IMR-90 (cell line): Measurements from ENCODE around the gene TTLL11. TPM values are rescaled to one million over a fixed set of nuclear protein-coding genes. Genes with fewer than 3 reads are reported as not detected.

Experiments
- ATAC-seq: fragments of 200-7000 bp; cut with Tn5 transposase; 2 replicates; pipeline ENCODE4 v1.9.1; 2020; ENCODE audit warnings: low read depth, mild to moderate bottlenecking, moderate library complexity
- BruUV-seq: library from RNA; stranded (reverse); fragments of 400-500 nt; replicated peaks from 2 replicates; lab custom pipeline; 2021; lab: Mats Ljungman, UMichigan
- CTCF ChIA-PET: fragments of 300-600 bp; formaldehyde crosslinking; extraction: SDS; loops from one replicate; lab custom pipeline; 2021; ENCODE audit warnings: antibody characterized with exemption; lab: Yijun Ruan, JAX
- POLR2A ChIA-PET: fragments of 300-600 bp; sonication (Branson Sonifier 250); formaldehyde crosslinking; loops from one replicate; lab custom pipeline; 2022; ENCODE audit warnings: antibody characterized with exemption; ENCODE audit not compliant: unreplicated experiment; lab: Charles Lee
- DNase-seq: peaks from one replicate; pipeline ENCODE4 v3.0.0; 2013
- H2AFZ ChIP-seq: replicated peaks from 2 replicates; pipeline ENCODE3; 2013; ENCODE audit warnings: low read length, mild to moderate bottlenecking; ENCODE audit not compliant: poor library complexity
- H2AK5ac ChIP-seq: 2 replicates; pipeline ENCODE4 v1.6.1; 2013; ENCODE audit warnings: low read depth, low read length, inconsistent platforms
- H2AK9ac ChIP-seq: replicated peaks from 2 replicates; pipeline ENCODE3; 2013; ENCODE audit warnings: mild to moderate bottlenecking, low read depth, low read length, moderate library complexity; ENCODE audit not compliant: poor library complexity
- H2BK120ac ChIP-seq: 2 replicates; pipeline ENCODE4 v1.6.1; 2013; ENCODE audit warnings: low read depth, low read length, inconsistent platforms
- H2BK15ac ChIP-seq: 3 replicates; pipeline ENCODE4 v1.6.1; 2013; ENCODE audit warnings: low read depth, low read length, inconsistent platforms
- H2BK20ac ChIP-seq: 2 replicates; pipeline ENCODE4 v1.6.1; 2013; ENCODE audit warnings: low read depth, mild to moderate bottlenecking, inconsistent platforms, low read length, moderate library complexity
- H2BK5ac ChIP-seq: 2 replicates; pipeline ENCODE4 v1.6.1; 2013; ENCODE audit warnings: mild to moderate bottlenecking, low read depth, low read length, inconsistent platforms; ENCODE audit not compliant: poor library complexity, severe bottlenecking
- H3K14ac ChIP-seq: replicated peaks from 2 replicates; pipeline ENCODE4 v1.6.1; 2013; ENCODE audit warnings: low read depth, low read length, inconsistent platforms
- H3K18ac ChIP-seq: 2 replicates; pipeline ENCODE4 v1.6.1; 2013; ENCODE audit warnings: low read depth, low read length, control low read depth
- H3K23ac ChIP-seq: 2 replicates; pipeline ENCODE4 v1.6.1; 2013; ENCODE audit warnings: low read depth, low read length, inconsistent platforms
- H3K27ac ChIP-seq: 2 replicates; pipeline ENCODE4 v1.5.1; 2013; ENCODE audit warnings: mild to moderate bottlenecking, control low read depth, low read length; ENCODE audit not compliant: insufficient read depth
- H3K27me3 ChIP-seq: 2 replicates; pipeline ENCODE4 v1.6.1; 2013; ENCODE audit warnings: low read length; ENCODE audit not compliant: control insufficient read depth, insufficient read depth
- H3K36me3 ChIP-seq: 2 replicates; pipeline ENCODE4 v1.6.1; 2013; ENCODE audit warnings: low read length, mixed read lengths; ENCODE audit not compliant: control insufficient read depth, insufficient read depth
- H3K4ac ChIP-seq: 2 replicates; pipeline ENCODE4 v1.6.1; 2013; ENCODE audit warnings: low read depth, low read length, inconsistent platforms
- H3K4me1 ChIP-seq: 2 replicates; pipeline ENCODE4 v1.6.1; 2013; ENCODE audit warnings: low read length, mixed read lengths; ENCODE audit not compliant: control insufficient read depth, insufficient read depth
- H3K4me2 ChIP-seq: 2 replicates; pipeline ENCODE4 v1.6.1; 2013; ENCODE audit warnings: low read depth, mild to moderate bottlenecking, control low read depth, low read length, moderate library complexity
- H3K4me3 ChIP-seq: 2 replicates; pipeline ENCODE4 v1.5.1; 2013; ENCODE audit warnings: low read depth, mild to moderate bottlenecking, control low read depth, low read length, moderate library complexity; ENCODE audit not compliant: insufficient read depth
- H3K56ac ChIP-seq: 2 replicates; pipeline ENCODE4 v1.6.1; 2013; ENCODE audit warnings: low read length, inconsistent platforms; ENCODE audit not compliant: insufficient read depth; ENCODE audit errors: extremely low read depth
- H3K79me1 ChIP-seq, 2 experiments: 2 replicates each; pipeline ENCODE4 v1.6.1; 2013; ENCODE audit warnings: low read length in 2 of 2, inconsistent platforms in 1 of 2, low read depth in 1 of 2
- H3K9ac ChIP-seq: 2 replicates; pipeline ENCODE4 v1.6.1; 2013; ENCODE audit warnings: low read depth, low read length, control low read depth
- H3K9me1 ChIP-seq: 2 replicates; pipeline ENCODE4 v1.6.1; 2013; ENCODE audit warnings: low read length, inconsistent platforms; ENCODE audit not compliant: insufficient read depth
- H3K9me3 ChIP-seq: 2 replicates; pipeline ENCODE4 v1.6.1; 2013; ENCODE audit warnings: low read length; ENCODE audit not compliant: control insufficient read depth, insufficient read depth
- H4K20me1 ChIP-seq: 2 replicates; pipeline ENCODE4 v1.6.1; 2013; ENCODE audit warnings: low read length, inconsistent platforms; ENCODE audit not compliant: insufficient read depth
- H4K5ac ChIP-seq: 2 replicates; pipeline ENCODE4 v1.6.1; 2013; ENCODE audit warnings: mild to moderate bottlenecking, low read depth, low read length, control low read depth
- H4K8ac ChIP-seq, 2 experiments: 2 replicates each; pipeline ENCODE4 v1.6.1; 2013; ENCODE audit warnings: low read depth in 2 of 2, low read length in 2 of 2, control low read depth in 1 of 2, inconsistent platforms in 1 of 2
- H4K91ac ChIP-seq: 2 replicates; pipeline ENCODE4 v1.6.1; 2013; ENCODE audit warnings: low read depth, low read length, inconsistent platforms; ENCODE audit not compliant: insufficient read depth
- BHLHE40 ChIP-seq: fragments of 150-350 bp; IDR thresholded peaks from 2 replicates; pipeline ENCODE4 v1.6.1; 2016; ENCODE audit warnings: mild to moderate bottlenecking, low read depth, low read length
- CHD1 ChIP-seq: IDR thresholded peaks from 2 replicates; pipeline ENCODE4 v1.6.1; 2012; ENCODE audit warnings: low read depth, low read length, improper control_type of control experiment
- MAFK ChIP-seq: IDR thresholded peaks from 2 replicates; pipeline ENCODE4 v1.6.1; 2012; ENCODE audit warnings: low read depth, low read length, improper control_type of control experiment
- WGBS, 2 experiments: methylation state at CpG; one replicate each; pipeline versions ENCODE4 v1.1.5 to v1.1.7; 2013; ENCODE audit warnings: missing lambda C conversion rate in 2 of 2; ENCODE audit not compliant: insufficient read length in 1 of 2; ENCODE audit errors: extremely low coverage in 2 of 2; 5-methylcytosine and 5-hydroxymethylcytosine counted together
- dilution Hi-C: fragments of 300-500 bp; cut with HindIII; formaldehyde crosslinking; loops from one replicate; pipeline ENCODE4 v1.14.3; 2018; ENCODE audit warnings: low sequenced_read_pairs; ENCODE audit not compliant: unreplicated experiment
- in situ Hi-C: fragments of 300-500 bp; cut with MboI; formaldehyde crosslinking; loops from 3 replicates; pipeline ENCODE4 v1.14.3; 2019; ENCODE audit warnings: low sequenced_read_pairs, inconsistent platforms, mixed read lengths
- intact Hi-C: fragments of 100-400 bp; cut with micrococcal nuclease; formaldehyde crosslinking; loops from 2 replicates; pipeline ENCODE4 v1.10.0; 2022
- polyA plus RNA-seq, 3 experiments: library from polyadenylated mRNA; depleted of rRNA; stranded (reverse); fragments of >200 nt; gene quantifications; 2 replicates each; pipeline ENCODE4 v1.2.3, GENCODE V29; 2012; ENCODE audit warnings: low replicate concordance in 1 of 3
- total RNA-seq: library from RNA; depleted of rRNA; stranded (reverse); fragments of >200 nt; gene quantifications from 2 replicates; pipeline ENCODE4 v1.2.3, GENCODE V29; 2012

Gene TTLL11
- total and polyA plus RNA-seq, 2 of the 4 experiments (the other 2 are of a cell fraction) = 2.0 to 4.6 TPM

DNA sequence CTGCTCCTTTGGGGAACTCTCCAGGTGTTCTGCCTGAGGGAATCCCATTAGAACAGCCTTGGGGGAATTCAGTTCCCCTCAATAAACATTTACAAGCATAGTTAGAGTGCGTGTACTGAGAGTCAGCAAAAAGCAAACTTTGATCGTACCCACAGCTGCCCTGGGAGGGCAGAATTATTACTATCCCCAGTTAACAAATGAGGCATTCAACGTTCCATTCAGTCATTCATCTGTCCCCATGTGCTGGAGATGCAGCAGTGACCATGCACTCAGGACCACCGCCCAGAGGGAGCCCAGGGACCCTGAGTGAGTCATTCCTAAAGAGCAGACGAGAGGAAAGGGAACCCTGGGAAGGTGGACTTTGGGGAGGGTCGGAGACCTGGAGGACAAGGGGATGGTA, 19.1 kb upstream of the TTLL11 start (continued):
- TF ChIP-seq MAFK (no peak), BHLHE40 (no peak)

DNA sequence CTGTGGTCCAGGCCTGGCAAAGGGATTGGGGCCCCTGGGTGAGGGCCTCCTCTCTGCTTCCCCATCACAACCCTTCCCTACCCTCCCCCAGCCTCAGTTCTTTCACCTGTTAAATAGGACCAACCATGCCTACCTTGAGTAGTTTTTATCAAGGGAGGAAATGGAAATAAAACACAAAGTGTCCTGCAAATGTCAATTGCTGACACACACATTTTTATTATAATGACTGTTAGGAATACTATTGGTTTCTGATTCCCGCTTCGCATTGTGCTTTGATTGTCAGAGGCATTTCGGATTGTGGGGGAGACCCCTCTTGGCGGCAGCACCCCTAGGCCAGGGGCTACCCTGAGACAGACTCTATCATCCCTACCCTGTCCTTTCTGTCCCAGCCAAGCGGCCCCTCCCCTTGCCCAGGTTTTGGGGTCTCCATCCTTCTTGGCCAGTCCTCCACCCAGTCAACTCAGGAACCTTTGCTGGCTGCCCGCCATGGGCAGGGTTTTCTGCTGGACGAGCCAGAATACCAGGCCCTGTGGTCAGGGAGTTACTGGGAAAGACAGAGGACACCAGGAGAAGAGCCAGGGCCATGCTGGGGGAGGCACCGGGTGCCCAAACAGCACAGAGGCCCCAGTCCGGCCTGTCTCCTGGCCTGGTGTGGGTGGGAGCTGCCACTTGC, 18.4 kb upstream of the TTLL11 start:
- dilution Hi-C loops = no loop called here
- no peak overlapping the region for H3K14ac ChIP-seq
- no peak overlapping the region for H3K4me2 ChIP-seq
- no peak overlapping the region for H2BK120ac ChIP-seq
- no peak overlapping the region for H2AK5ac ChIP-seq
- BruUV-seq = no TSS peak
- no peak overlapping the region for H2BK15ac ChIP-seq
- WGBS, 2 experiments = 100% methylated on average over 2 of the region's 9 CpGs; no CpG with 5 or more reads in 1 of the 2 experiments
- H3K9me1 ChIP-seq = no peaks in the 10 kb centered on the region
- no peaks in the 10 kb centered on the region for H4K20me1 ChIP-seq
- H3K36me3 ChIP-seq = no peaks in the 10 kb centered on the region
- ATAC-seq (no peak), DNase-seq (no peak)
- no peak overlapping the region for H3K4ac ChIP-seq
- H3K9me3 ChIP-seq = no peaks in the 10 kb centered on the region
- H4K8ac ChIP-seq = no peak overlapping the region
- no peak overlapping the region for H3K18ac ChIP-seq
- no peak overlapping the region for H2AK9ac ChIP-seq
- in situ Hi-C loops = no loop called here
- H2BK20ac ChIP-seq = no peak overlapping the region
- peaks cover 37% of the 10 kb centered on the region for H3K27me3 ChIP-seq
- intact Hi-C loops = no loop called here
- H3K4me3 ChIP-seq = no peak overlapping the region
- no peak overlapping the region for H4K5ac ChIP-seq
- H2AFZ ChIP-seq = no peak overlapping the region
- no peak overlapping the region for H3K56ac ChIP-seq
- no peak overlapping the region for H3K27ac ChIP-seq
- POLR2A ChIA-PET = no interaction called here
- no peaks in the 10 kb centered on the region for H3K79me1 ChIP-seq
- TF ChIP-seq CHD1 (no peak), MAFK (peak; percentile 53; the same call in 1 of the 2 replicates)
- no peak overlapping the region for H4K91ac ChIP-seq
- H3K4me1 ChIP-seq = peaks cover 9% of the 10 kb centered on the region; the same call in 1 of the 2 replicates
- no peak overlapping the region for H3K9ac ChIP-seq
- no peak overlapping the region for H3K23ac ChIP-seq
- CTCF ChIA-PET = interaction anchor here (1.2 kb wide), 1 partner anchor 13 kb away, joined by 3 read pairs; no protein-coding TSS in a partner anchor
- H2BK5ac ChIP-seq = no peak overlapping the region
